Panc1 (cell line): Measurements from ENCODE around the gene AMFR.

Experiments used
- CTCF ChIP-seq: fragments of 450-650 bp; IDR thresholded peaks from 2 replicates; pipeline ENCODE4 v1.5.1; 2017; ENCODE audit warnings: mild to moderate bottlenecking
- POLR2AphosphoS5 ChIP-seq: IDR thresholded peaks from 2 replicates; pipeline ENCODE4 v1.6.1; 2012; ENCODE audit warnings: mild to moderate bottlenecking, low read depth, low read length, moderate library complexity

DNA sequence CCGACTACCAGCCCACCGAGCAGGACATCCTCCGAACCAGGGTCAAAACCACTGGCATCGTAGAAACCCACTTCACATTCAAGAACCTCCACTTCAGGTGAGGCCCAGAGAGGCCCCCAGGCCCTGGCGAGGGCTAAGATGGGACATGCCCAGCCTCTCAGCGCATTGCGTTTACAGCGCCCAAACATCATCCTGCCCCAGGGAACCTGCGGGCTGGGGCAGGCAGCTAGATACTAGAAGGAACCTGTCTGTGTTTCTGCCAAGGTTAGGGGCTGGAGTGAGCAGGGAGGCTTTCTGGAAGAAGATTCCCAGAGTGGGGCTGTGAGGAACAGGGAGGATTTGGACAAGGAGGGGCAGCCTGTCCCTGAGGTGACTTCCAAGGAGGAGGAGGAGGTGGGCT lies 90.6 kb downstream of the AMFR start:
- no peak for TF ChIP-seq CTCF
- TF ChIP-seq POLR2AphosphoS5 = no peak
